Keratinocyte (primary cell): ENCODE data around the gene ERGIC1.

Experiments
- CTCF ChIP-seq, 3 experiments: IDR thresholded peaks in 1 of 3; conservative IDR thresholded peaks in 1 of 3; optimal IDR thresholded peaks in 1 of 3; 2 replicates in 2 of 3; 3 replicates in 1 of 3; pipeline versions ENCODE3 to v1.5.1; 2011; ENCODE audit warnings: low read length in 3 of 3, mild to moderate bottlenecking in 3 of 3, moderate library complexity in 2 of 3, control low read depth in 1 of 3, inconsistent platforms in 1 of 3; ENCODE audit not compliant: insufficient read depth in 2 of 3; ENCODE audit errors: extremely low read depth in 1 of 3
- EZH2 ChIP-seq: IDR thresholded peaks from one replicate; pipeline ENCODE4 v1.6.1; 2012; ENCODE audit warnings: inconsistent platforms, mild to moderate bottlenecking, low read length, moderate library complexity

GRCh38 chr5:172845154-172845553 is 11.1 kb downstream of the ERGIC1 start:
- TF ChIP-seq CTCF (optimal IDR thresholded peaks at IDR 0.05 in 1 of 3, IDR thresholded peaks at IDR 0.05 in 1 of 3, conservative IDR thresholded peaks at IDR 0.05 in 1 of 3; ENCODE audit: extremely low read depth in 1 of 3, insufficient read depth in 2 of 3, low read length in 3 of 3), result no peak
- TF ChIP-seq EZH2, result no peak
